Measurements from ENCODE around the gene ATXN10. TPM values are rescaled to one million over a fixed set of nuclear protein-coding genes. Genes with fewer than 3 reads are reported as not detected.
"Not testable (repeated sequence)": the region's sequence is repeated elsewhere in the genome, so short reads cannot be mapped to it uniquely, and the experiment has no call there.

ATXN10 gene
- total RNA-seq, 1 experiment from 2014 or later: 103 TPM

DNA sequence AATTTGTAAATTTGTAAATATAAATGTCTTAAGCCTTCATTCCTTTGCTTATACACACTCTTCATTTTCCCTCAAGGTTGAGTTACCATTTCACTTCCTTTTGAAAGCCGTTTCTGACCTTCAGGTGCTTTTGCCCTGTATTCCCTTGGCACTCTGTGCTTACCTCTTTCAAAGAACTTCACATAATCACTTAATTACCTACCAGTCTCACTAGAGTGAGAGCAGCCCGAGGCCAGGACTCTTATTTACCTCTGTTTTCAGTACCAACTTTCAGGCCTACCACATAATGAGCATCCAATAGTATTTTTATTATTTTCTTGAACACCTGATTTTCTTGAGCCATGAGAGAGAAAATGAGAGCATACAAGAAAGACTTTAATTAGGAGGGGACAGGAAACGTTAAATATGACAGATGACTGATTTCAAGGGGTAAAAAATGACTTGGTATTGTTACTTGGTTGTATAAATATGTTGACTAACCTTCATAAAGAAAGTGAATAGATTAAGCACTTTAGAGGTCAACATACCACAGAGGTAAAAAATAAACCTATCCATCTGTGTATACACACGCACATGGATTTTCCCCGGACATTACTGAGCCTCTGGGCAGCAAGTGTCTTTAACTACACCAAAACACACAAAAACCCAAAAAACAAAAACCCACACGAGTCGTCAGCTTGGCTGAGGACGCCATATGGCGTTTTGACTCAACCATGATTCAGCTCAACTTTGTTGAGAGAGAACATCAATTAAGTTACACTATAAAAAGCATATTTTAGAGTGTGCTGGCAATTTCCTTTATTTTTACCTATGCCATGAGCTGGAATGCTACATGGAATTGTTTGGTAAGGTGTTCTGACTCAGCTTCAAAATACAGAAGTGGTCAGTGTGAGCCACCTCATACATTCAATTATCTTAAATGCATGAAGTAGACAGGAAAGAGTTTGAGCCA, 7.6 kb downstream of the ATXN10 start:
- DNase-seq (ENCODE audit: low read depth): peak; percentile 88

DNA sequence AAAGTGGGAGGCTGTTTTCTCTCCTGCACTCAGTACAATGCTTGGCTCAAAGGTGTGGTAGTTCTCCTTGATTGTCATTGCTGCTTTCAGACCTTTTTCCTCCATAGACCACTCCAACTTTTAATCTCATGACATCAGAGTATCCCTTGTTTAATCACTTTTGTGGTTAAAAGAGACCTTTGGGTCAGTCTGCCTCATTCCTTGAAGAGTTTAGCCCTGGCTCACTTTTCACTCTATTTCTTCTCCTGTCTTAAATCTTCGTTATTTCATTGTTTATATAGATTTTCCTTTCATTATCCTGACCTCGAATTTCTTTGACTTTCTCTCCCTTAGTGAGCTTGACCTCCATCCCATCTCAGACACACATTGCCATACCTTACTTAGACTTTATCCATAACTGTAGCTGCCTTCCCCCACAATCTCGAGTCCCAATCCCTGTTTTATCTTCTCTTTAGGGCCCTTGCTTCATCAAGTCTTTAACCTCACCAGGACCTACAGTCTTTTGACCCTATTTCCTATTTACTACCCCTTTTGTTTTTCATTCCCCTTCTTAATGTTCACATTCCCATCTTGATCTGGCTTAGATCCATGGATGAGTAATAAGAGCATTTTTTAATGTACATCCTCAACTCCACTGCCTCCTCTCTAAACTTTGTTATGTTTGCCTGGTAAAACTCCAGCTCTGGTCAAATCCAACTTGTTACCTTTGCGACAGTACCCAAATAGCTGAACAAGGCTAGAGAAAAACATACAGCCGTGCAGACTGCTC, 9.5 kb downstream of the ATXN10 start:
- DNase-seq (ENCODE audit: low read depth): peak; percentile 54

DNA sequence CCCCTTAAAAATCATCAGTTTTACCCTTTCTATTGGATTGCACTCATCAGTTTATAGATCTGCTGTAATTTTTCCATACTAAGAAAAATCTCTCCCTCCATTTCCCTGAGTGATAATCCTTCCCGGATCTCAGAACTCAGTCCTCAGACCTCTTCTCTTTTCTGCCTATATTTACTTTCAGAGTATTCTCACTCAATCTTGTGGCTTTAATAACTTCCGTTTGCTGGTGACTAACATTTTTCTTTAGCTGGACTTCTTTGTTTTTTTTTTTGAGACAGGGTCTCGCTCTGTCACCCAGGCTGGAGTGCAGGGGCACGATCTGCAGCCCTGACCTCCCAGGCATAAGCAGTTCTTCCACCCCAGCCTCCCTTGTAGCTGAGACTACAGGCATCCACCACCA, 10.4 kb downstream of the ATXN10 start:
- no peak for DNase-seq (ENCODE audit: low read depth)

DNA sequence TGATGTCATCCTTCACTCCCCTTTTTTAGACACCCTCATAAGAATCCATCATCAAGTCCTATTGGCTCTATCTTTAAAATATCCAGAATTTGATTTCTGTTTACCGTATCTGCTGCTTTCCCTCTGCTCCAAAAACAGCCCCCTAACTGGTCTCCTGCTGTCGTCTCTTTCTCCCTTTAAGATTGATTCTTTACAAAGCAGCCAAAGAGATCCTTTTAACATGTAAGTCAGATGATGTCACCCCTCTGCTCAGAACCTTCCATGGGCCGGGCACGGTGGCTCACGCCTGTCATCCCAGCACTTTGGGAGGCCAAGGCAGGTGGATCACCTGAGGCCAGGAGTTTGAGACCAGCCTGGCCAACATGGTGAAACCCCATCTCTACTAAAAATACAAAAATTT, 11.1 kb downstream of the ATXN10 start:
- not testable (repeated sequence) for DNase-seq (ENCODE audit: low read depth)

- no peak for DNase-seq (ENCODE audit: low read depth)
Measured at GRCh38 chr22:45683248-45683647, 11.6 kb downstream of the ATXN10 start.

DNA sequence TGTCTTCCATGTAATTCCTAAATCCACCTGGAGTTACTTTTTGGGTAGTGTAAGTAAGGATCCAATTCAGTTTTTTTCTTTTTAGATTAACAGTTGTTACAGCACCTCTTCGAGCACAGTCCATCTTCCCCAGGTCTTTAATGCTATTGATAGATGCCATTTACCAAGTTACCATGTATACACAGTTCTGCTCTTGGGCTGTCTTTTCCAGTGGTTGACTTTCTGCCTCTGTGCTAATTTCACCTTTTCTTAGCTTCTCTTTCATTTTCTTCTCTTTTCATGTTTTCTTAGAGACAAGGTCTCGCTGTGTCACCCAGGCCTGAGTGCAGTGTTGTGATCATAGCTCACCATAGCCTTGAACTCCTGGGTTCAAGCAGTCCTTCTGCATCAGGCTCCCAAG, 12.0 kb downstream of the ATXN10 start:
- DNase-seq (ENCODE audit: low read depth): no peak

DNA sequence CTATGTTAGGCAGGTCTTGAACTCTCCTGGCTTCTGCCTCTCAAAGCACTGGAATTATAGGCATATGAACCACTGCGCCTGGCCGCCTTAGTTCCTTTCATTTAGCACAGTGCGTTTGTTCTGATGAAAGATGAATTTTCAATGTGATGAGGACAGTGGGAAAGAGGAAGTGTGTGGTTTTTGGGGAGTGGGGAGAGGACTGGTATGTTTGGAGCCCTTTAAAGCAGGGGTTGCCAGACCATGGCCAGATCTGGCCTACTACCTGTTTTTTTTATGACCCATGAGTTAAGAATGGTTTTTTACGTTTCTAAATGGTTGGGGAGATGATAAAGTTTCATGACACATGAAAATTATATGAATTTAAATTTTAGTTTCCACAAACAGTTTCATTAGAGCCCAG, 12.5 kb downstream of the ATXN10 start:
- no peak for DNase-seq (ENCODE audit: low read depth)

GRCh38 chr22:45684752-45685574, 13.3 kb downstream of the ATXN10 start:
- no peak for DNase-seq (ENCODE audit: low read depth)

GRCh38 chr22:45686004-45686403, 14.4 kb downstream of the ATXN10 start:
- DNase-seq (ENCODE audit: low read depth): no peak

DNA sequence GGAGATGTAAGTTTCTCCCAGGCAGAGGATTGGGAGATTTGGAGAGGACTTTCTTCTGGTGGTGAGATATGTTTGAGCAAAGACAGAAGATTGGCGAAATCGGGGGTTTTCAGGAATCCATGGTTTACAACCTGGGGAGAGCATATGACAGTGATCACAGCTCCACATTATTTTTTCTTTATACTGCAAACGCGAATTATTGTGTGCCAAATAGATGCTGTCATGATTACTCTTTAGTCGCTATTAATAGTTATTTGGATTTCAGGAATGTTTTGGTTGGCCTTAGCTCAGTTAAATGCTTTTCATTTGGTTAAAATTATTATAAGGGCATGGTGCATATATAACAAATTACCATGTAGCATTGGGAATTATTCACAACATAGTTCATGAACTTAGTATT, 15.2 kb downstream of the ATXN10 start:
- DNase-seq (ENCODE audit: low read depth): no peak

DNA sequence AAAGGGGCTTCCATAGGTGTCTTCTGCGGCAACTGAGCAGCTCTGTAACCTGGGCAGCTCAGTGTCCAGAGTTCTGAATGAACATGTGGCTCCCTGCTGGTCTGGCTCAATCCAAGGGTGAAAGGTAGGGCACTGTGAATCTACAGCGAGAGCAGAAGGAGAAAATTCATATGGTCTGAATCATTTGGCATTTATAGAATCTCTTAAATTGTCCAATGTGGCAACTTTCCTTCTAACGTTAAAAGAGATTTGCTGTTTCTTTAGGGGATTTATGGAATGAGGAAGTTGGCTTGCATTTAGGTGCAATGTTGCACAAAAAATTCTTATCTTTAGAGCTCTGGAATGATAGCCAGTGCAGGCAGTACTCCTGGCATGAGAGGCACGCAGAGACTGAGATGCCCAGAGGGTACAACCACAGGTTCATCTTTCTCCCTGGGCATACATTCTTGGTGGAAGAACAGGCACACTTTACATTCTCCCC, 17.0 kb downstream of the ATXN10 start:
- peak; percentile 93 for DNase-seq (ENCODE audit: low read depth)

GRCh38 chr22:45689211-45689610, 17.6 kb downstream of the ATXN10 start:
- DNase-seq (ENCODE audit: low read depth): no peak

GRCh38 chr22:45690008-45690407, 18.4 kb downstream of the ATXN10 start:
- no peak for DNase-seq (ENCODE audit: low read depth)

DNA sequence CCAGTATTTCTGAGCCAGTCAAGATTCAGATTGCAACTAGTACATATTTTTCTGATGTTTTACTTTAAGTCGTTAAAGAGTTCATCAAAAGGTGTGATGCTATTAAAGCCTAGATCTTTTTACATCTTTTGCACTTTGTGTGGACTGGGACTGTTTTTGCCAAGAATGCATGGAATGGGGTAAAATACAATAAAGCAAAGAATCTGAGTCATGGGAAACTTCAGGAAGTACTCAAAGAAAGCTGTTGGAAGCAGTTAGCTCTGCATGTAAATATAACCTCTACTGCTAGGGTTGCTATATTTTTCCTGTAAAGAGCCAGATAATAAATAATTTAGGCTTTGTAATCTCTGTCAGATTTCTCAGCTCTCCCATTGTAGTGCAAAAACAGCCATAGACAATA, 20.9 kb downstream of the ATXN10 start:
- DNase-seq (ENCODE audit: low read depth): peak; percentile 44

DNA sequence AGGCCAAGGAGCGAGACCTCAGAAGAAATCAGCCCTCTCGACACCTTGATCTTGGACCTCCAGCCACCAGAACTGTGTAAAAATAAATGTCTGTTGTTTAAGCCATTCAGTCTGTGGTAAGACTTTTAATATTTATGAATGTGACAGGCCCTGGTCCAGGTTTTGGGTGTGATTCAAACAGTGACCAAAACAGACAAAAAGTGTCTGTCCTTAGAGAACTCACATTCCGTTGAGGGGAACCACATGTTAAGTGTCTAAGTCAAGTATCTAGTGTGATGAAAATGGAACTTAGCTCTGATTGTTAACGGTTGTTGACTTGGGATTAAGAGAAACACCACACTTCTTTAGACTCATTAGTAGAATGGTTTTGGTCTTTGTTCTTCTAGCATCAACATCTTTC, 22.2 kb downstream of the ATXN10 start:
- DNase-seq (ENCODE audit: low read depth): no peak

GRCh38 chr22:45696227-45696626, 24.6 kb downstream of the ATXN10 start:
- no peak for DNase-seq (ENCODE audit: low read depth)

DNA sequence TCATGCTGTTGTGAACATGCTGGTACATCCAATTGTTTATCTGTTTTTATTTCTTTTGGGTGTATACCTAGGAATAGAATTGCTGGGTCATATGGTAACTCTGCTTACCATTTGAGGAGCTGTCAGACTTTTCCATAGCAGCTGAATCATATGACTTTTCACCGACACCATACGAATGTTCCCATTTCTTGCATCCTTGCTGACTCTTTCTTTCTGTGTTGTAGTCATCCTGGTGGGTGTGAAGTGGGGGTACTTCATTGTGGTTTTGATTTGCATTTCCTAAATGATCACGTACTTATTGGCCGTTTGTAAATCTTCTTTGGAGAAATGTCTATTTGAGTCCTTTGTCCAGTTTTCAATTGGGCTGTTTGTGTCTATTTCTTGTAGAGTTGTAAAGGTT, 26.5 kb downstream of the ATXN10 start:
- DNase-seq (ENCODE audit: low read depth): no peak

- no peak for DNase-seq (ENCODE audit: low read depth)
Measured at GRCh38 chr22:45702981-45703380, 31.3 kb downstream of the ATXN10 start.

DNA sequence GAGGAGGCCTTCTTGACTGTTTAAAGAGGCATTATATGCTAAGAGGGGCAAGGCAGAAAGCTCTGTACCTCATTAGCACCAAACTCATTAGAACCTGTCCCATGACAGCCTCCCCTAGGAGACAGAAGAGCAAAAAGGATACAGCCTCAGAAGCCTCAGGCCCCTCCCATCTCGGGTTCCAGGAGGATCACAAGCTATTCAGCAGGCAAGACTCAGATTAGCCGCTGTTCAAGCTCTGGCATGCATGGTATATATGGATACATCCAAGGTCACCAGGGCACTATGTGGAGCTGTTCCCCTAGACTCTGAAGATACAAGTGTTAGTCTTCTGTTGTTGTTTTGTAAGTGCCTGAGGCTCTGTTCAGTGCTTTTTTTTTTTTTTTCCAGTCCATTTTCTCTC, 32.1 kb downstream of the ATXN10 start:
- DNase-seq (ENCODE audit: low read depth): peak; percentile 9

- DNase-seq (ENCODE audit: low read depth): peak; percentile 61
Measured at GRCh38 chr22:45704648-45705047, 33.0 kb downstream of the ATXN10 start.

DNA sequence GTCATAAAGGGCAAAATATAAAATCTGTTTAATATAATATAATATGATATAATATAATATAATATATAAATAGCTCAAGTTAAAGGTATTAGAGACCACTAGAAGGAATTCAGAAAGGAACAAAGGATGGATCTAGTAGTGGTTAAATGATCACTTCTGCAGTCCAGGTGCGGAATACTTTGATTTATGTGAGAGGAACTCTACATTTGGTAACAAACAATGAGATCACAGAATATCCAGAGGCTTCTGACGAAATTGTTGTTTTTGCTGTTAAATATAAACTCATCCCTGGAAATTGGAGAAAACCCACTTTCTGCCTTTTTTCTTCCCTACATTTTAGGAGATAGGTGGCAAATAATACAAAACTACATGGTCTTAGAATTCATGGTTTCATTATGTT, 36.0 kb downstream of the ATXN10 start:
- DNase-seq (ENCODE audit: low read depth): no peak

GRCh38 chr22:45708145-45708544, 36.5 kb downstream of the ATXN10 start:
- DNase-seq (ENCODE audit: low read depth): no peak

All from RPMI7951 (cell line).